HG02588 (cell line): ENCODE measurements around the gene CST1.

ENCODE experiments used
- ATAC-seq: cut with Tn5 transposase; IDR thresholded peaks from one replicate; pipeline ENCODE4 v1.9.1; 2021; ENCODE audit warnings: mild to moderate bottlenecking, moderate library complexity; ENCODE audit not compliant: unreplicated experiment

CST1 gene

DNA sequence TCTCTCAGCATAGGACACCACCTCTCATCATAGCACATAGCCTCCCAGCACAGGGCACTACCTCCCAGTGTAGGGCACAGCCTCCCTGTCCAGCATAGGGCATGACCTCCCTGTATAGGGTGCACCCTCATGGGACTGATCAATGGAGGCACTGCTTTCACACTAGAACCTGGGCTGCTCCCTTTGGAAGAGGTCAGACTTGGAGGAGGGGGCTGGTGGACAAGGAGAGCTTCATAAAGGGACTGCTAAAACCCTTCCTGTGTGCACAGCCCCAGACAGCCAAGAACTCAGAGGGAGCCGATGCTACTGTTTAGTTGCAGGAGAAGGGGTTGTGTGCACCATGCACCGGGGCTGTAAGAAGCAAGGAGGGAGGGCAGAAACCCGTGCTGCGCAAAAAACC lies 40.0 kb downstream of the CST1 start:
- ATAC-seq: no peak

DNA sequence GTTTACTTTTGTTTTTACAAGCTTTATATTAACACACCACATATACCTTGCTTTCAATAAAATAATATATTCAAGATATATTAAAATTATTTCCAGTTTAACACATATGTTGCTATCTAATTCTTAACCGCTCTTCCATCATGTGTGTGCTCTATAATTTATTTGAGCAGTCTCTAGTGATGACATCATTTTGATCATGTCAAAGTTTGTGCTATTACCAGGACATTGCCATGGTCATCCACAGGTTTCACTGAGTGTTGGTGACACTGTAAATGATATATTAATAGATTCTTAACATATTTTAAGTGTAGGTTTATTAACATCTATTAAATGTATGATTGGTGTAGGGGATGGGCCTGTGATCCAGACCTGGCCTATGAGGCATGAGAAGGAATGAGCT lies 44.8 kb downstream of the CST1 start:
- no peak for ATAC-seq

DNA sequence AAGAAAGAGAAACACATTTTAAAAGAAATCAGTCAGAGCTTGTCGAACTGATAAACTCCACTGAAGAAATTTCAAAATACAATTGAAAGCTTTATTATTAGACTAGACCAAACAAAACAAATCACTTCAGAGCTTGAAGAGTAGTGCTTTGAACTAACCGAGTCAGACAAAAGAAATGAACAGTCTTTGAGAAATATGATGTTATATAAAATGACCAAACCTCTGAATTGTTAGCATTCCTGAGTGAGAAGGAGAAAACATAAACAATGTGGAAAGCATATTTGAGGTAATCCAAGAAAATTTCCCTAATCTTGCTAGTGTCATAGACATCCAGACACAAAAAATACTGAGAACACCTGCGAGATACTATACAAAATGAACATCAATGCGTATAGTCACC lies 48.7 kb downstream of the CST1 start:
- no peak for ATAC-seq

DNA sequence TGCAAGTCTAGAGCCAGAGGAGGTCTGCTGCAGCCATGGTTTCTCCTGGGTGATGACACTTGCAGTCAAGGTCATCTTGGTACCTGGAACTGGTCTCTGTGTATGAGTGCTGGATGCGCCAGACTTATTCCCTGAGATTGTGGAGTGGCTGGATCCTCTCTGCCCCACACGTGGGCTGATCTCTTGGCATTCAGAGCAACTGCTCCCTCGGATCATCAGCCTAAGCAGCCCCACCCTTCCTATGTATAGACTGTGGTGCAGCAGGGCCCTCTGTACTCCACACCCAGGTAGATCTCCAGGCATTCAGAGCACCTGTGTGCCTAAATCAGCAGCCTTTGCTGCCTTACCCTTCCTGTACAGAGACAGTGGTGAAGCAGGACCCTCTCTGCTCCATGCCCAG lies 49.8 kb downstream of the CST1 start:
- ATAC-seq: no peak

DNA sequence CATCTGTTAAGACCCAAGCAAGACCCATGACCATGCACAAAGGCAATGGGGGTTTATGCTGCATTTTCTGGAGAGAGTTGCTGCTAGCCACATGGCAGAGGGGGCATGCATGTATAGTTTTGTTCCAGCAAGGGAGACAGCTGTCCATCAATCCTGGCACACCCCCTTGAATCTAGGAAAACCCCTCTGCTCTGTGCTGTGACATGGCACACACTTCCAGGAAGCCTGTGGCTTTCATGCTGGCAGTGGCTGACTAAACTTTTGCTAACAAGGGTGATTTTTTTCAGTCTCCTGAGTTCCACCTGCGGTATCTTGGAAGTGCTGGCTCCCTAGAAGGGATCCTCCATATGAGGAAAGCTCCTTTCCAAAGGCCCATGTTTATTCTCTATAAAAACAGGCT lies 52.8 kb downstream of the CST1 start:
- no peak for ATAC-seq
